K562 (cell line): ENCODE data around the gene SPTBN4. TPM values are rescaled to one million over a fixed set of nuclear protein-coding genes. Genes with fewer than 3 reads are reported as not detected.

Experiments
- ATF4 ChIP-seq: fragments of 450-650 bp; formaldehyde crosslinking; IDR thresholded peaks from 2 replicates; pipeline ENCODE4 v1.4.0; 2022; ENCODE audit warnings: mild to moderate bottlenecking, moderate library complexity
- CHD7 ChIP-seq: fragments of 200-600 bp; sonication (generic); IDR thresholded peaks from one replicate; pipeline ENCODE4 v1.6.1; 2012; ENCODE audit warnings: mild to moderate bottlenecking, low read depth, low read length, inconsistent platforms
- DPF2 ChIP-seq: fragments of 450-650 bp; IDR thresholded peaks from 2 replicates; pipeline ENCODE4 v1.6.1; 2016
- HDAC3 ChIP-seq: fragments of 450-650 bp; IDR thresholded peaks from 2 replicates; pipeline ENCODE4 v1.6.1; 2018; ENCODE audit warnings: borderline replicate concordance, mild to moderate bottlenecking, moderate library complexity; ENCODE audit not compliant: partially characterized antibody
- SOX6 ChIP-seq: fragments of 450-650 bp; IDR thresholded peaks from 2 replicates; pipeline ENCODE4 v1.6.1; 2014; ENCODE audit warnings: mild to moderate bottlenecking
- ZNF133 ChIP-seq: fragments of 250-450 bp; sonication (Bioruptor Pico); IDR thresholded peaks from 2 replicates; pipeline ENCODE4 v1.4.0; 2020; ENCODE audit warnings: mild to moderate bottlenecking
- ZNF384 ChIP-seq: IDR thresholded peaks from 2 replicates; pipeline ENCODE4 v1.6.1; 2012; ENCODE audit warnings: low read depth, low read length, improper control_type of control experiment
- polyA plus RNA-seq, 8 experiments: library from polyadenylated mRNA; depleted of rRNA in 4 of 8; stranded (reverse) in 5 of 8; unstranded in 3 of 8; fragments of >200 nt; fragmentation: Nextera tagmentation in 2 of 8; fragmentation: Illumina TruSeq in 1 of 8; extraction: Ambion mirVana in 2 of 8; extraction: Trizol in 1 of 8; gene quantifications; 2 replicates each; pipeline versions ENCODE4 v1.2.1 to v1.2.3, GENCODE V29; 2011 to 2014; ENCODE audit warnings: inconsistent platforms in 1 of 8, missing spikeins in 1 of 8
- total RNA-seq, 7 experiments: library from RNA; depleted of rRNA in 6 of 7; stranded (reverse); fragments of >200 nt in 6 of 7; fragmentation: Illumina TruSeq in 2 of 7; extraction: Trizol in 2 of 7; gene quantifications; 2 replicates each; pipeline versions ENCODE4 v1.2.1 to v1.2.3, GENCODE V29; 2011 to 2021; ENCODE audit warnings: low replicate concordance in 1 of 7
- TF ChIP-seq, protein P1 (sequence below), 2 experiments: IDR thresholded peaks; 2 replicates each; pipeline ENCODE4 v1.6.1; 2012; ENCODE audit warnings: improper control_type of control experiment in 2 of 2, low read depth in 2 of 2, low read length in 2 of 2, borderline replicate concordance in 1 of 2
- TF ChIP-seq, protein P2 (sequence below): fragments of 250-450 bp; sonication (Bioruptor Pico); IDR thresholded peaks from 2 replicates; pipeline ENCODE4 v1.5.0; 2020; ENCODE audit warnings: mild to moderate bottlenecking

SPTBN4 gene
- total and polyA plus RNA-seq, 9 of the 15 experiments (the other 6 are each of a cell fraction or from before 2014, with no cell fraction given) = 0.01 to 1.5 (median 0.86) TPM

GRCh38 chr19:40524133-40524549 lies 57.3 kb downstream of the SPTBN4 start (continued):
- TF ChIP-seq, protein P1, sequence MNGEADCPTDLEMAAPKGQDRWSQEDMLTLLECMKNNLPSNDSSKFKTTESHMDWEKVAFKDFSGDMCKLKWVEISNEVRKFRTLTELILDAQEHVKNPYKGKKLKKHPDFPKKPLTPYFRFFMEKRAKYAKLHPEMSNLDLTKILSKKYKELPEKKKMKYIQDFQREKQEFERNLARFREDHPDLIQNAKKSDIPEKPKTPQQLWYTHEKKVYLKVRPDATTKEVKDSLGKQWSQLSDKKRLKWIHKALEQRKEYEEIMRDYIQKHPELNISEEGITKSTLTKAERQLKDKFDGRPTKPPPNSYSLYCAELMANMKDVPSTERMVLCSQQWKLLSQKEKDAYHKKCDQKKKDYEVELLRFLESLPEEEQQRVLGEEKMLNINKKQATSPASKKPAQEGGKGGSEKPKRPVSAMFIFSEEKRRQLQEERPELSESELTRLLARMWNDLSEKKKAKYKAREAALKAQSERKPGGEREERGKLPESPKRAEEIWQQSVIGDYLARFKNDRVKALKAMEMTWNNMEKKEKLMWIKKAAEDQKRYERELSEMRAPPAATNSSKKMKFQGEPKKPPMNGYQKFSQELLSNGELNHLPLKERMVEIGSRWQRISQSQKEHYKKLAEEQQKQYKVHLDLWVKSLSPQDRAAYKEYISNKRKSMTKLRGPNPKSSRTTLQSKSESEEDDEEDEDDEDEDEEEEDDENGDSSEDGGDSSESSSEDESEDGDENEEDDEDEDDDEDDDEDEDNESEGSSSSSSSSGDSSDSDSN (IDR thresholded peaks at IDR 0.05; ENCODE audit: borderline replicate concordance in 1 of 2, low read depth in 2 of 2, low read length in 2 of 2) = no peak
- TF ChIP-seq ZNF133 (CRISPR knock-in tag) (no peak), SOX6 (peak; percentile 21; the same call in 1 of the 2 replicates), HDAC3 (no peak), ZNF384 (peak; percentile 79), ATF4 (CRISPR knock-in tag) (no peak), CHD7 (no peak), DPF2 (peak; percentile 89)
- TF ChIP-seq, protein P2, sequence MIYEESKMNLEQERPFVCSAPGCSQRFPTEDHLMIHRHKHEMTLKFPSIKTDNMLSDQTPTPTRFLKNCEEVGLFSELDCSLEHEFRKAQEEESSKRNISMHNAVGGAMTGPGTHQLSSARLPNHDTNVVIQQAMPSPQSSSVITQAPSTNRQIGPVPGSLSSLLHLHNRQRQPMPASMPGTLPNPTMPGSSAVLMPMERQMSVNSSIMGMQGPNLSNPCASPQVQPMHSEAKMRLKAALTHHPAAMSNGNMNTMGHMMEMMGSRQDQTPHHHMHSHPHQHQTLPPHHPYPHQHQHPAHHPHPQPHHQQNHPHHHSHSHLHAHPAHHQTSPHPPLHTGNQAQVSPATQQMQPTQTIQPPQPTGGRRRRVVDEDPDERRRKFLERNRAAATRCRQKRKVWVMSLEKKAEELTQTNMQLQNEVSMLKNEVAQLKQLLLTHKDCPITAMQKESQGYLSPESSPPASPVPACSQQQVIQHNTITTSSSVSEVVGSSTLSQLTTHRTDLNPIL (CRISPR knock-in tag) = no peak
